Mononuclear cell (primary cell): ENCODE measurements around the gene ZNF419. TPM values are rescaled to one million over a fixed set of nuclear protein-coding genes. Genes with fewer than 3 reads are reported as not detected.
"Not testable (repeated sequence)": the region's sequence is repeated elsewhere in the genome, so short reads cannot be mapped to it uniquely, and the experiment has no call there.

Experiments used
- H3K27me3 ChIP-seq: 2 replicates; pipeline ENCODE4 v1.6.0; 2011; ENCODE audit warnings: low read length, control low read depth; ENCODE audit not compliant: insufficient read depth
- H3K4me1 ChIP-seq: 2 replicates; pipeline ENCODE4 v1.5.1; 2011; ENCODE audit warnings: mild to moderate bottlenecking, low read length, control low read depth; ENCODE audit not compliant: insufficient read depth
- H3K4me3 ChIP-seq: 2 replicates; pipeline ENCODE4 v1.5.1; 2011; ENCODE audit warnings: mild to moderate bottlenecking, low read length, moderate library complexity
- H3K9me3 ChIP-seq: 2 replicates; pipeline ENCODE4 v1.5.1; 2011; ENCODE audit warnings: low read depth, mild to moderate bottlenecking, control low read depth, low read length
- total RNA-seq: library from RNA; depleted of rRNA; stranded (reverse); fragments of >200 nt; gene quantifications from one replicate; pipeline ENCODE4 v1.2.3, GENCODE V29; 2012

Gene ZNF419
- total RNA-seq, 1 donor, result 7.6 TPM

GRCh38 chr19:57506163-57506562 lies 18.6 kb downstream of the ZNF419 start:
- Histone ChIP-seq H3K27me3 (no peaks in the 10 kb centered on the region), H3K4me1 (peaks cover under 1% of the 10 kb centered on the region), H3K4me3 (no peak overlapping the region), H3K9me3 (peaks cover 36% of the 10 kb centered on the region)

GRCh38 chr19:57511484-57511883 lies 23.9 kb downstream of the ZNF419 start:
- peaks cover 79% of the 10 kb centered on the region for H3K9me3 ChIP-seq
- no peaks in the 10 kb centered on the region for H3K27me3 ChIP-seq
- H3K4me3 ChIP-seq, result no peak overlapping the region
- H3K4me1 ChIP-seq, result no peaks in the 10 kb centered on the region

GRCh38 chr19:57512845-57513244 lies 25.3 kb downstream of the ZNF419 start:
- Histone ChIP-seq H3K4me1 (no peaks in the 10 kb centered on the region), H3K27me3 (no peaks in the 10 kb centered on the region), H3K9me3 (peaks cover 69% of the 10 kb centered on the region), H3K4me3 (no peak overlapping the region)

GRCh38 chr19:57515255-57515654 lies 27.7 kb downstream of the ZNF419 start:
- no peaks in the 10 kb centered on the region for H3K27me3 ChIP-seq
- H3K4me1 ChIP-seq, result no peaks in the 10 kb centered on the region
- peaks cover 48% of the 10 kb centered on the region for H3K9me3 ChIP-seq
- H3K4me3 ChIP-seq, result no peak overlapping the region

GRCh38 chr19:57518021-57518420 lies 30.5 kb downstream of the ZNF419 start:
- peaks cover 26% of the 10 kb centered on the region for H3K9me3 ChIP-seq
- not testable (repeated sequence) for H3K4me1 ChIP-seq, H3K27me3 ChIP-seq, H3K4me3 ChIP-seq

GRCh38 chr19:57527136-57527881 lies 39.8 kb downstream of the ZNF419 start, which contains the start of gene ZNF549:
ZNF549 (plus strand) TSS chr19:57527356; CDS start chr19:57527574, 218 bp downstream.
- Histone ChIP-seq H3K9me3 (peaks cover 3% of the 10 kb centered on the region), H3K27me3 (no peaks in the 10 kb centered on the region), H3K4me3 (peak within 1 kb of the TSS; percentile 72), H3K4me1 (peaks cover 14% of the 10 kb centered on the region)

- no peaks in the 10 kb centered on the region for H3K27me3 ChIP-seq
- H3K9me3 ChIP-seq, result peaks cover 83% of the 10 kb centered on the region
- no peak overlapping the region for H3K4me3 ChIP-seq
- no peaks in the 10 kb centered on the region for H3K4me1 ChIP-seq
Observed at GRCh38 chr19:57537953-57538547, 50.5 kb downstream of the ZNF419 start.

Other genes with a start within 250 kb of the ZNF419 start
- 78.5 TPM for gene ZNF805, start 247.1 kb upstream of the ZNF419 start, total RNA-seq
- 90.5 TPM for gene ZNF460, start 207.3 kb upstream of the ZNF419 start, total RNA-seq
- 5.6 TPM for gene ZNF543, start 167.3 kb upstream of the ZNF419 start, total RNA-seq
- 4.5 TPM for gene ZNF304, start 136.5 kb upstream of the ZNF419 start, total RNA-seq
- gene TRAPPC2B, start 124.2 kb upstream of the ZNF419 start, total RNA-seq, result 10.9 TPM
- gene ZNF547, start 124.2 kb upstream of the ZNF419 start, total RNA-seq, result 1.0 TPM
- 46.3 TPM for gene ZNF548, start 97.9 kb upstream of the ZNF419 start, total RNA-seq
- 8.1 TPM for gene ZNF17, start 76.6 kb upstream of the ZNF419 start, total RNA-seq
- 5.0 TPM for gene ZNF749, start 52.4 kb upstream of the ZNF419 start, total RNA-seq
- gene VN1R1, start 30.6 kb upstream of the ZNF419 start, total RNA-seq, result 0.21 TPM
- 2.6 TPM for gene ZNF772, start 10.2 kb upstream of the ZNF419 start, total RNA-seq
- 11.3 TPM for gene ZNF773, start 12.2 kb downstream of the ZNF419 start, total RNA-seq
- gene ZNF549, start 39.6 kb downstream of the ZNF419 start, total RNA-seq, result 8.1 TPM
- 13.5 TPM for gene ZNF550, start 72.1 kb downstream of the ZNF419 start, total RNA-seq
- gene ZNF416, start 91.2 kb downstream of the ZNF419 start, total RNA-seq, result 5.7 TPM
- 8.4 TPM for gene ZIK1, start 96.4 kb downstream of the ZNF419 start, total RNA-seq
- 2.1 TPM for gene ZNF530, start 112.1 kb downstream of the ZNF419 start, total RNA-seq
- 36.8 TPM for gene ZNF134, start 126.5 kb downstream of the ZNF419 start, total RNA-seq
- 31.1 TPM for gene ZNF211, start 145.4 kb downstream of the ZNF419 start, total RNA-seq
- gene ZSCAN4, start 181.2 kb downstream of the ZNF419 start, total RNA-seq, result not detected
- 32.7 TPM for gene ZNF551, start 194.2 kb downstream of the ZNF419 start, total RNA-seq
- 5.5 TPM for gene ZNF154, start 221.5 kb downstream of the ZNF419 start, total RNA-seq
- gene ZNF671, start 239.9 kb downstream of the ZNF419 start, total RNA-seq, result 10.3 TPM